ENCODE measurements around the gene LRRC1.

The LRRC1 gene

DNA sequence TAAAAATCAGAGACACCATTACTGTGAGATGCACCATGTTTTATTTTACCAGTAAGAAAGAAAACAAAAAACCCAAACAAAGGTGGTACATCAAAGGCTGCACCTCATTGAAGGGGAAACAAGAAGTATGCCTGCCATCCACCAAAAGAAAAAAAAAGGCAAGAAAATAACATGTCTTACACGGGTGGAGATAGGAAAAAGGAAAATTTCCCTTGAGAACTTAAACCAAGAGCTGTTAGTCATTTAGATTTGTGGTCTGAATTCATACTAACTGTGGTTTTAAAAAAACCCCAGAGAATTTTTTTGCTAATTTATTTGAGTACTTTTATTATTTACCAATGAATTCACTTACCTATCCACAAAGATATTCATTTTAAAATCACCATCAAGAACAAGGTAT is 144.0 kb downstream of the LRRC1 start:
- no peak for TF ChIP-seq POLR2AphosphoS5 (IDR thresholded peaks at IDR 0.05; ENCODE audit: low read depth, low read length)
- TF ChIP-seq SIN3A (IDR thresholded peaks at IDR 0.05; ENCODE audit: borderline replicate concordance, insufficient read depth, low read length): no peak
- TF ChIP-seq FOXP2 (optimal IDR thresholded peaks at IDR 0.05; ENCODE audit: borderline replicate concordance, extremely low read depth, extremely low read length, insufficient read depth): no peak
- TF ChIP-seq, protein P1, sequence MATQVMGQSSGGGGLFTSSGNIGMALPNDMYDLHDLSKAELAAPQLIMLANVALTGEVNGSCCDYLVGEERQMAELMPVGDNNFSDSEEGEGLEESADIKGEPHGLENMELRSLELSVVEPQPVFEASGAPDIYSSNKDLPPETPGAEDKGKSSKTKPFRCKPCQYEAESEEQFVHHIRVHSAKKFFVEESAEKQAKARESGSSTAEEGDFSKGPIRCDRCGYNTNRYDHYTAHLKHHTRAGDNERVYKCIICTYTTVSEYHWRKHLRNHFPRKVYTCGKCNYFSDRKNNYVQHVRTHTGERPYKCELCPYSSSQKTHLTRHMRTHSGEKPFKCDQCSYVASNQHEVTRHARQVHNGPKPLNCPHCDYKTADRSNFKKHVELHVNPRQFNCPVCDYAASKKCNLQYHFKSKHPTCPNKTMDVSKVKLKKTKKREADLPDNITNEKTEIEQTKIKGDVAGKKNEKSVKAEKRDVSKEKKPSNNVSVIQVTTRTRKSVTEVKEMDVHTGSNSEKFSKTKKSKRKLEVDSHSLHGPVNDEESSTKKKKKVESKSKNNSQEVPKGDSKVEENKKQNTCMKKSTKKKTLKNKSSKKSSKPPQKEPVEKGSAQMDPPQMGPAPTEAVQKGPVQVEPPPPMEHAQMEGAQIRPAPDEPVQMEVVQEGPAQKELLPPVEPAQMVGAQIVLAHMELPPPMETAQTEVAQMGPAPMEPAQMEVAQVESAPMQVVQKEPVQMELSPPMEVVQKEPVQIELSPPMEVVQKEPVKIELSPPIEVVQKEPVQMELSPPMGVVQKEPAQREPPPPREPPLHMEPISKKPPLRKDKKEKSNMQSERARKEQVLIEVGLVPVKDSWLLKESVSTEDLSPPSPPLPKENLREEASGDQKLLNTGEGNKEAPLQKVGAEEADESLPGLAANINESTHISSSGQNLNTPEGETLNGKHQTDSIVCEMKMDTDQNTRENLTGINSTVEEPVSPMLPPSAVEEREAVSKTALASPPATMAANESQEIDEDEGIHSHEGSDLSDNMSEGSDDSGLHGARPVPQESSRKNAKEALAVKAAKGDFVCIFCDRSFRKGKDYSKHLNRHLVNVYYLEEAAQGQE (IDR thresholded peaks at IDR 0.05; ENCODE audit: insufficient read depth in 1 of 2, low read depth in 2 of 2, low read length in 2 of 2): no peak
- TF ChIP-seq TAF1 (IDR thresholded peaks at IDR 0.05; ENCODE audit: borderline replicate concordance, insufficient read depth, low read length): no peak

DNA sequence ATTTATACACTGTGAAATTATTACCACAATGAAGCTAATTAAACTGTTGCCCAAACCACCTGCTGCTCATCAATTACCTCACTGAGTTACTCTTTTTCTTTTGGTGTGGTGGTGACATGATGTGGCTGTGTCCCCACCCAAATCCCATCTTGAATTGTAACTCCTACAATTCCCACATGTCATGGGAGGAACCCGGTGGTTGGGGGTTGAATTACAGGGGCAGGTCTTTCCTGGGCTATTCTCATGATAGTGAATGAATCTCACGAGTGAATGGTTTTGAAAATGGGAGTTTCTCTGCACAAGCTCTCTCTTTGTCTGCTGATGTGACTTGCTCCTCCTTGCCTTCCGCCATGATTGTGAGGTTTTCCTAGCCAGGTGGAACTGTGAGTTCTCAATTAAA is 145.0 kb downstream of the LRRC1 start:
- TF ChIP-seq, protein P1 (IDR thresholded peaks at IDR 0.05; ENCODE audit: insufficient read depth in 1 of 2, low read depth in 2 of 2, low read length in 2 of 2): no peak
- TF ChIP-seq SIN3A (IDR thresholded peaks at IDR 0.05; ENCODE audit: borderline replicate concordance, insufficient read depth, low read length) (no peak), FOXP2 (optimal IDR thresholded peaks at IDR 0.05; ENCODE audit: borderline replicate concordance, extremely low read depth, extremely low read length, insufficient read depth) (no peak), TAF1 (IDR thresholded peaks at IDR 0.05; ENCODE audit: borderline replicate concordance, insufficient read depth, low read length) (no peak), POLR2AphosphoS5 (IDR thresholded peaks at IDR 0.05; ENCODE audit: low read depth, low read length) (no peak)

DNA sequence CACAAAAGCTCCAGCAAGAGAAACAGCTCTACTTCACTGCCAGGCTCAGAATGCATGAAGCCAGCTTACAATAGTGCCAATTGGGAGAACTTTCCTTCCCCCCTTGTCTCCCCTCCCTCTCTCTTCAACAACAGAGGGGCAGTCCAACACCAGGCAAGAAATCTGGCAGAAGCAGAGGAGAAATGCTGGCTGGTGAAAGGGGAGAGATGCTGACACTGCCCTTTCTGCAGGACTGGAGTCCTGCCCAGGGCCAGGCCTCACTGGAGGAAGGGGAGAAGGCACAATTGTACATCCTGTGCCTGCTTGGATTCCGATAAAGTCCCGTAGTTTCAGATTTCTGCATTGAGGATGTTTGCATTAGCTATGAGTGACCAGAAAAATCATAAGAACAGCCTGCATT is 148.6 kb downstream of the LRRC1 start:
- TF ChIP-seq SIN3A (IDR thresholded peaks at IDR 0.05; ENCODE audit: borderline replicate concordance, insufficient read depth, low read length) (no peak), POLR2AphosphoS5 (IDR thresholded peaks at IDR 0.05; ENCODE audit: low read depth, low read length) (no peak), TAF1 (IDR thresholded peaks at IDR 0.05; ENCODE audit: borderline replicate concordance, insufficient read depth, low read length) (no peak), FOXP2 (optimal IDR thresholded peaks at IDR 0.05; ENCODE audit: borderline replicate concordance, extremely low read depth, extremely low read length, insufficient read depth) (no peak)
- TF ChIP-seq, protein P1 (IDR thresholded peaks at IDR 0.05; ENCODE audit: insufficient read depth in 1 of 2, low read depth in 2 of 2, low read length in 2 of 2): no peak

DNA sequence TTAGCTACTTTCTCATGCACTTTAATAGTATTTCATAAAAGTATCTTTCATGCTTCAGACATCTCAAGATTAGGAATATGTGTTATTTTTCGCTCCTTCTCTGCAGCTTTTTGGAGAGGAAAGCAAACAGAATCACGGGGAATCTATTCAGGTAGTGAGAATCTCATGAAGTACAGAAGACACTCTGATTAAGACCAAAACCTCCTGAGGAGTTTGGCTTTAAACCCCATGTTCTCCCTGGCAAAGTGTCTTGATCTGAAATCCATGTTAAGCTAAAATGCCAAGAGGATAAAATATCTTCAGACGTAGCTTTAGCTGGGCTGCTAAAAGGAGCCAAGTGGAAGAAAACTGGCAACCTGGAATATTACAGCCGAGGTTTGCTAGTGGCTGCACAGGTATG is 149.3 kb downstream of the LRRC1 start:
- TF ChIP-seq, protein P1 (IDR thresholded peaks at IDR 0.05; ENCODE audit: insufficient read depth in 1 of 2, low read depth in 2 of 2, low read length in 2 of 2): no peak
- TF ChIP-seq TAF1 (IDR thresholded peaks at IDR 0.05; ENCODE audit: borderline replicate concordance, insufficient read depth, low read length): no peak
- TF ChIP-seq SIN3A (IDR thresholded peaks at IDR 0.05; ENCODE audit: borderline replicate concordance, insufficient read depth, low read length): no peak
- no peak for TF ChIP-seq FOXP2 (optimal IDR thresholded peaks at IDR 0.05; ENCODE audit: borderline replicate concordance, extremely low read depth, extremely low read length, insufficient read depth)
- no peak for TF ChIP-seq POLR2AphosphoS5 (IDR thresholded peaks at IDR 0.05; ENCODE audit: low read depth, low read length)

DNA sequence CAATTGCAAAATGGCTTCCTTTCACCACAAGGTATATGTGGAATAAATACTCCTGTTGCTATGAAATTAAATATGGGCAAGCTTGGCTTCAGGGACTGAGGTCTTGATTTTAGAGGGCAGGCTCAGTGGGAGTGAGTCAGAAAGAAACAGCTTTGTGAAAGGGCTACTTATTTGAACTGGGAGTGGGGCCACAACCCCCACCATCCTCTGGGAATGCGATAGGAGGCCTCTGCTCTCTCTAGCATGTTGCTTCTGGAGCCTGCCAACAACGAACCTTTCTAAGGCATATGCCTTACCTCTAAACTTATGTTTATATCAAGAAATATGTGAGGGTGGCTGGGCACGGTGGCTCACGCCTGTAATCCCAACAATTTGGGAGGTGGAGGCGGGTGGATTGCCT is 149.7 kb downstream of the LRRC1 start:
- TF ChIP-seq TAF1 (IDR thresholded peaks at IDR 0.05; ENCODE audit: borderline replicate concordance, insufficient read depth, low read length) (no peak), SIN3A (IDR thresholded peaks at IDR 0.05; ENCODE audit: borderline replicate concordance, insufficient read depth, low read length) (no peak), POLR2AphosphoS5 (IDR thresholded peaks at IDR 0.05; ENCODE audit: low read depth, low read length) (no peak), FOXP2 (optimal IDR thresholded peaks at IDR 0.05; ENCODE audit: borderline replicate concordance, extremely low read depth, extremely low read length, insufficient read depth) (no peak)
- TF ChIP-seq, protein P1 (IDR thresholded peaks at IDR 0.05; ENCODE audit: insufficient read depth in 1 of 2, low read depth in 2 of 2, low read length in 2 of 2): no peak
